DMS79 treated with DMSO at 0.1 percent for 48 hours (cell line): ENCODE measurements around the gene PPP6R3.
A peak's percentile ranks its signal among the peaks of the same experiment; 100 is the strongest.
"Not testable (repeated sequence)": the region's sequence is repeated elsewhere in the genome, so short reads cannot be mapped to it uniquely, and the experiment has no call there.

Source experiments
- DNase-seq: peaks from one replicate; lab custom pipeline; 2025; lab: John Stamatoyannopoulos, UW

The PPP6R3 gene

GRCh38 chr11:68460741-68461574 is at the start of gene PPP6R3:
Gene PPP6R3 (plus strand): TSS chr11:68460752. CDS start chr11:68537665, 76,913 bp downstream.
- DNase-seq, result peak; percentile 16

GRCh38 chr11:68411501-68411991 is 49.0 kb upstream of the PPP6R3 start:
- DNase-seq, result no peak

GRCh38 chr11:68412593-68413475 is 47.7 kb upstream of the PPP6R3 start:
- no peak for DNase-seq

- DNase-seq, result no peak
Measured at GRCh38 chr11:68413591-68413999, 47.0 kb upstream of the PPP6R3 start.

GRCh38 chr11:68414496-68415221 is 45.9 kb upstream of the PPP6R3 start:
- no peak for DNase-seq

- no peak for DNase-seq
Measured at GRCh38 chr11:68416070-68416578, 44.4 kb upstream of the PPP6R3 start.

- DNase-seq, result no peak
Measured at GRCh38 chr11:68418648-68419047, 41.9 kb upstream of the PPP6R3 start.

GRCh38 chr11:68420171-68420570 is 40.4 kb upstream of the PPP6R3 start:
- no peak for DNase-seq

- no peak for DNase-seq
Measured at GRCh38 chr11:68423481-68423880, 37.1 kb upstream of the PPP6R3 start.

- DNase-seq, result no peak
Measured at GRCh38 chr11:68424101-68424632, 36.4 kb upstream of the PPP6R3 start.

- no peak for DNase-seq
Measured at GRCh38 chr11:68424981-68425865, 35.3 kb upstream of the PPP6R3 start.

GRCh38 chr11:68425866-68426380 is 34.6 kb upstream of the PPP6R3 start:
- no peak for DNase-seq

GRCh38 chr11:68429661-68430060 is 30.9 kb upstream of the PPP6R3 start:
- no peak for DNase-seq

- DNase-seq, result no peak
Measured at GRCh38 chr11:68430384-68430783, 30.2 kb upstream of the PPP6R3 start.

- DNase-seq, result peak; percentile 2
Measured at GRCh38 chr11:68430801-68431200, 29.8 kb upstream of the PPP6R3 start.

- no peak for DNase-seq
Measured at GRCh38 chr11:68431984-68432645, 28.4 kb upstream of the PPP6R3 start.

GRCh38 chr11:68432874-68433273 is 27.7 kb upstream of the PPP6R3 start:
- DNase-seq, result no peak

- no peak for DNase-seq
Measured at GRCh38 chr11:68433541-68433940, 27.0 kb upstream of the PPP6R3 start.

- DNase-seq, result not testable (repeated sequence)
Measured at GRCh38 chr11:68434159-68434558, 26.4 kb upstream of the PPP6R3 start.
